Fibroblast of the conjunctiva (primary cell): ENCODE results near the gene PUM2.

ENCODE experiments used
- DNase-seq: peaks from one replicate; pipeline ENCODE4 v3.0.0-alpha.2; 2010; ENCODE audit warnings: low read depth

Gene PUM2

DNA sequence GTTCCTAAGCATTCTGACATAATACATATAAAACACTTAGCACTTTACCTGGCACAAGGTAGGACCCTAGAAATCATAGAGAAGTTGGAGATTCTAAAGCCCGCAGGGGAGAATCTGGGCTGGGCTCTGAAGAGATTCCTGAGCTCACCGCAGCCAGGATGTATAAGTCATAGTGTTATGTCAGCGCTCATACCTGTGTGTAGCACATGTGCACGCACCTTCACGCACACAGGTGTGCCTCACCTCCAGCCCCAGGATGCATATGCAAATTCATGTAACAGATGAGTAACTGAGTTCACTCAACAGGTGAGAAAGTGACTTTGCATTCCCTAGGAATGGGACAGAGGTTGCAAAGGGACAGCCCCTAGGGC is 117.8 kb downstream of the PUM2 start:
- DNase-seq: no peak

DNA sequence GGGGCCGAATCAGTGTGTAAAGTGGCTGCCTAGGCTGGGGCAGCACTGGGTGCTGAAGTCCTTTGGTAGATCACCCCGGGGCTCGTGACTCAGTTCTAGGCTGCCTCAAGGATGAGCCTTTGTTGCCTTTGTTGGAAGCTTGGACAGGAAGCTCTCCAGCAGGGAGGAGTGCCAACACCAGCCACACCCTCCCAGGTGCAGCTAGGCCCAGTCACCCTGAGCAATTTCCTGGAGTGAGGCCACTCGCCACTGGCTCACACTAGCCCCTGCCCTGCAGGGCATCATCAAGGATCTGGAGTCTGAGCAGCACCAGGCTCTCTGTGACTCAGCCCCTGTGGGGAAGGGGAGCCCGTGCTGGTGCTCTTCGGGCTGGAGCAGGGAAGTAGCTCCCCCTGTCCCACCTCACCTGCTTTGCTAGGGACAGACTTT is 119.0 kb downstream of the PUM2 start:
- DNase-seq: no peak

DNA sequence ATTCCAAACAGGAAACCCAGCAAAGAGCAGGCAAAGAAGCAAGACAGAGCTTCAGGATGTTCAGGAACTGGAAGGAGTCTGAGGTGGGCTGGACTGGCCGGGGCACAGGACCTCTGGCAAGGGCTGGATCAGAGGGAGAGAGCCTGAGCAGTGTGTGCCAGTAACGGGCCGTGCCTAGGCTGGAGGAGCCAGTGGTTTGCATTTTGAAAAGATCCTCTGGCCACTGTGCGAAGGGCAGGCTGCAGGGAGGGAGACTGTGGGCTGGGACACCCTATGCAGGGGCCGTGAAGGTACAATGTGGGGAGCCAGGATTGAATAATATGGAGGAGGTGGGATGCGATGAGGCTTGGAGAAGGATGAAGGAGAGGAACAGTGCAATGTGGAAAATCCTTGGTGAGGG is 119.5 kb downstream of the PUM2 start:
- DNase-seq: no peak

DNA sequence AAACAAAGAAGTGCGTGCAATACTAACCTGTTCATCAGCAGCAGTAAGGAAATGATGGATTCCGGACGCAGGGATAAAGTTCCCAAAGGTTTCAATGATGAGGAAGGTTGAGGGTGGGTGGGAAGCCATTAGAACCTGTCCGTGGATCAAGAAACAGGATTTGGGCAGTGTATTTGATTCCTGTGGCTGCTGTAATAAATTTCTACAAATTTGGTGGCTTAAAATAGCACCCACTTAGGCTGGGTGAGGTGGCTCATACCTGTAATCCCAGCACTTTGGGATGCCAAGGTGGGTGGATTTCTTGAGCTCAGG is 120.6 kb downstream of the PUM2 start:
- DNase-seq: no peak

DNA sequence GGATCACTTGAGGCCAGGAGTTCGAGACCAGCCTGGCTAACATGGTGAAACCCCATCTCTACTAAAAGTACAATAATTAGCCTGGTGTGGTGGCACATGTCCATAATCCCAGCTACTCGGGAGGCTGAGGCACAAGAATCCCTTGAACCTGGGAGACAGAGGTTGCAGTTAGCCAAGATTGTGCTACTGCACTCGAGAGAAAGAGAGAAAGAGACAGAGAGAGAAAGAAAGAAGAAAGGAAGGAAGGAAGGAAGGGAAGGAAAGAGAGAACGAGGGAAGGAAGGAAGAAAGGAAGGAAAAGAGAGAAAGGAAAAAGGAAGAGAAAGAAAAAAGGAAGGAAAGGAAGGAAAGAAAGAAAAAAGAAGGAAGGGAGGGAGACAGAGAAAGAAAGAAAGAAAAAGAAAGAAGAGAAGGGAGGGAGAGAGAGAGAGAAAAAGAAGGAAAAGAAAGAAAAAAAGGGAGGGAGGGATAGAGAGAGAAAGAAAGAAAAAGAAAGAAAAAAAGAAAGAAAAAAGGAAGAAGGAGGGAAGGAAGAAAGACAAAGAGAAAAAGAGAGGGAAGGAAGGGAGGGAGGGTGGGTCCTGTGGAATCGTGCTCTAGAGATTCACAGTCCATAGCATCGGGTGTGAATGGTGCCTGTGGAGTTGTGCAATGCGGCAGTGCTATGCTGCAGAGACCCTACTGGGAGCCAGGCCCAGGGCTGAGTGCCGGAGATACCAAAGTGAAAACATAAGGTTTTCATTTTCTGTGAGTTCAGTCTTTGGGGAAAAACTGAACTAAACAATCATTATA is 121.1 kb downstream of the PUM2 start:
- DNase-seq: peak; percentile 76

DNA sequence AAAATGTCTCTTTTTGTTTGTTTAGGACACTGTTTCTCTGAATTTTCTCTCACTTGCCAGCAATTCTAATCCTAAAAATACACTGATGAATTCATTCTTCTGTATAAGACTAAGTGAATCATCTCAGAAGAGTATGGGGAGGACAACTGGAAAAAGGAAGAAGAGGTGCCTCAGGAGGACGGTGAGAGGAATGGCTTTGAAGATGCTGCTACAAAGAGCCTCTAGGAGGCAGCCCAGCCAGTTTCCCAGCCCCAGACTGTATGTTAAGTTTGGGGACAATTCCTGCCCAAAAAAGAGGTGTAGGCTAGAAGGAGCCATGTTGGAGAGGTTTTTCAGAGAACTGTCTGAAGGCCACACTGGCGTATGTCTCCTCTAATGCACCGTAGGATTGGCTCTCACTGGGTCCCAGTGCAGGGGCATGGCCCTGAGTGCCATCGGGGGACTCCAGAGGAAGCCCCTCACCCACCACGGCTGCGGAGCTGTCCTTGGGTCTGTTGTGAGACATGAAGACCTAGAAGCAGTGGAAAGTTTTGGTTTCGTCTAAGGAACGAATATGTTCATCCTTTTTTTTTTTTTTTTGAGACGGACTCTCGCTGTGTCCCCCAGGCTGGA is 122.6 kb downstream of the PUM2 start:
- no peak for DNase-seq

DNA sequence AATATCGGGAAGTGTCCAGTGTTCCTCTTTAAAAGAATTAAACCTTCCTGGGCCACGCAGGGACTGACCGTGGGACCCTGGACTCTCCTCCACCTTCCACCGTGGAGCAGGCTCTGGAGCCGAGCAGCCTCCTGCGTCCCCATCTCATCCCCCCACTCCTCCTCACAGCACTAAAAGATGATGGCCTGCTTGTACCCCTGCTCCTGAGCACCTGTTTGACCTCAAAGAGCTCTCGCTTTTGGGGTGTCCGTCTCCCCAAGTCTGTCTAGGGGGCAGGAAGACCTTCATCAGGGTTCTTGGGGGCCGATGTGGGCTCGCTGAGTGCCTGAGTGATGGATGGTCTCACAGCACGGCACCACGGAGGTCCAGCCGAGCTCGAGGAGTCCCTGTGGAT is 124.5 kb downstream of the PUM2 start:
- no peak for DNase-seq

DNA sequence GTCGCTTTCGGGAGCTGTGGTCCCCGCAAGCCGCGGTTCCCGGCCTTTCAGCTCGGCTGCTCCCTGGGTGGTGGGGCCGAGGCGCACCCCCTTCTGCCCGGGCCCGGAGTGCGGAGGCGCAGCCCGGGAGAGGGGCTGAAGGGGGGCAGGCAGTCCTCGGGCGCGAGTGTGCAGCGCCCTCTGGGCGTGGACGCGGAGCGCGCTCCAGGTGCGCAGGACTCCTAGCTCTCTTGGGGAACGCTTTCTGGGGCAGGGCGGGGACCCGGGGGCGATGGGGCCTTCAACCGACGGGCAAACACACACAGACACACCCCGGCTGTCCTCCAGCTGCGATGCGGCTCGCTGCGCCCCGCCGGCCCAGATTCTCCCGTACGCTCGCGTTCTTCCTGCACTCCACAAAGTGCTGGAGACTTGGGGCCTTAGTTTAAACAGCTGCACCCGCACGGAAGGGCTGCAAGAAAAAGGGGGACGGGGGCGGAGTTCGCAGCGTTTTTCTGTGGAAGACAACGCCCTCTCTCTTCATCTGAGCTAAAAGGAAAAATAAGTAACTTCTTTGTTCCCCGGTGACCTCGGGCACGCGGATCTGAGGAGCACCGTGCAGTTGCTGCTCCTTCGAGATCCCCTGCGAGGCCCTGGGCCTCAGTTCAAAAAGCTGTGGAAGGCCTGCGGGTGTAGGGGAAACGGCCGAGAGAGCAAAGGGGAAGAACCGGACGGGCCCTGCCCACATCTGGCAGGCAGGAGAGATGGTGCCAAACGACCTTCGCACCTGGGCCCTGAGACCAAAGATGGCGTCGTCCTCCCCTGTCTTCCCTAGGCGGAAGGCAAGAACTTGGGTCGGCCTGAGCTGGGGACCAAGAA is 125.1 kb downstream of the PUM2 start:
- no peak for DNase-seq

DNA sequence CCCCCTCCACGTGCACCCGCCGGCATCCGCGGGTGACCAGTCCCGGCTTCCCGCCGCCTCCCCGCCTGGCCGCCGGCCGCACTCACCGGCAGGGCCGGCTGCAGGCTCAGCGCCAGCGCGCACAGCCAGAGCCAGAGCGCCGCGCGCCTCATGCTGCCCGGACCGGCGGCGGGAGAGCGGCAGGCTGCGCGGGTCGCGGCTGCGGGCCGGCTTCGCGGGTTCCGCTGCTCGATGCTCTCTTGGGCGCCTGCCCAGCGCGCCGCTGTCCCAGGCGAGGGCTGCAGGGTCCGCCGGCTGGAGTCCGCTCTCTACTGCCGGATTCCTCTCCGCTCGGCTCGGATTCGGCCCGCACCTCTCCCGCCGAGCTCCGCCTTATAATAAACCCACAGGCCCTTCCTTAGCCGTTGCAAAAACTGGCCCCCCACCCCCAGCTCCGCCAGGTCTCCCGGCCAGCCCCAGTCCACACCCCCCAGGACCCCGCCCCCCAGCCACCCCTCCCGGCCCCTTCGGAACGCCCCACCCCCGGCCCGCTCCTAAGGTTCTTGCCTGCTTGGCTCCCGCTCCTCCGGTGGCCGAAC is 125.8 kb downstream of the PUM2 start, which contains the start of gene SDC1:
Gene SDC1 (minus strand): TSS at position 415 of the 578 bp plus-strand sequence. CDS start 263 bp downstream, at position 152.
- no peak for DNase-seq

DNA sequence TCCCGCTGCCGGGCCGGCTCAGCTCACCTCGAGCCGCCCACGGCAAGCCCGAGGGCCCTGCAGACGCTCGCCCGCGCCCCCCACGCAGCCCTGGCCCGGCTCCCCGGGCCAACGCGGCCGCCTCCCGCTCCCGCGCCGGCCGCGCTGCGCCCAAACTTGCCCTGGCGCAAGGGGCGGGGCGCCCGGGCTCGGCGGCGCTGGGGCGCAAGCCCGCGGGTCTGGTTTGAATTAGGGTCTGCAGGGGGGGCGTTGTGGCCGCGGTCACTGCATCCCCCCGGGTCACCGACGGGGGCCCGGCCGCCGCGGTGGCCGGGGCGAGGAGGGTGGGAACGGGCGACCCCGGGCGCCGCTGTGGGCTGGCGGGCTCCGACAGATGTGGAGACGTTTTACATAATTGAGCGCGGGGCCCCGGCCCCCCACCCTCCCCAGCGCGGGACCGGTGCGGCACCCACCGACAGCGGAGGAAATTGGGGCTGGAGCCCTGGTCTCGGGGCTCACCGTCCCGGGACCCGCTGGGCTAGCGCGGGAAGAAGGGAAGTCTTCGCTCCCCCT is 126.4 kb downstream of the PUM2 start:
- DNase-seq: no peak

DNA sequence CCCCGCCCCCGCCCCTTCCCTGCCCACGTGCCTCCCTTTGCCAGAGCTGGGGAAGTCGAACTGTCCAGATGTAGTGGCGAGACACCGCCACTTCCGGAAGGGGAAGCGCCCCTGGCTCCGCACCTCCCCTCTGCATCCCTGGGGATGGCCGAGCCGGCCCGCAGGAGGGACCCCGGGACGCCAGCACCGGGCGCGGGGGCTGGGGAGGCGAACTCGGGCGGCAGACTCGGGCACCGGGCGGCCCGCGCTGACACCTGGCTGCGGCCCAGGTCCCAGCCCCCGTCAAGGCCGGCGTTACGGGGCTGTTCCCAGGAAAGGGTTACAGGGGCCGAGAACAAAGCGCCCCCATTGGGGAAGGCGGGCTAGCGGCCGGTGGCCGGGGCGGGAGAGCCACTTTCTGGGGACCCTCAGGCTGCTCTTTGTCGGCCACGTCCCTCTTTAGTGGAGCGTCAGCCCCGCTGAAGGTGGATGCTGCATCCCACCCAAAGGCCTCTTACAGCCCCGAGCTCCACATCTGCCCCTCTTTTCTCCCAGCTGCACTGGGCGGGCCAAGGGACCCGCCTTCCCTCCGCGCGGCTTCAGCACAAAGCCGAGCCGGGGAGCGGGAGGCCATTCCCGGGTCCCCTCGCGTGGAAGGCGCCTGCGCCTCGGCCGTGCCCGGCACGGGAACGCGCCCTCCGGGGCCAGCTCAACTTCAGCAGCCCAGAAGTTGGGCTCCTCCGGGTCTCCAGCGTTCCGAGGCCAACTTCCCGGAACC is 127.1 kb downstream of the PUM2 start:
- DNase-seq: no peak

DNA sequence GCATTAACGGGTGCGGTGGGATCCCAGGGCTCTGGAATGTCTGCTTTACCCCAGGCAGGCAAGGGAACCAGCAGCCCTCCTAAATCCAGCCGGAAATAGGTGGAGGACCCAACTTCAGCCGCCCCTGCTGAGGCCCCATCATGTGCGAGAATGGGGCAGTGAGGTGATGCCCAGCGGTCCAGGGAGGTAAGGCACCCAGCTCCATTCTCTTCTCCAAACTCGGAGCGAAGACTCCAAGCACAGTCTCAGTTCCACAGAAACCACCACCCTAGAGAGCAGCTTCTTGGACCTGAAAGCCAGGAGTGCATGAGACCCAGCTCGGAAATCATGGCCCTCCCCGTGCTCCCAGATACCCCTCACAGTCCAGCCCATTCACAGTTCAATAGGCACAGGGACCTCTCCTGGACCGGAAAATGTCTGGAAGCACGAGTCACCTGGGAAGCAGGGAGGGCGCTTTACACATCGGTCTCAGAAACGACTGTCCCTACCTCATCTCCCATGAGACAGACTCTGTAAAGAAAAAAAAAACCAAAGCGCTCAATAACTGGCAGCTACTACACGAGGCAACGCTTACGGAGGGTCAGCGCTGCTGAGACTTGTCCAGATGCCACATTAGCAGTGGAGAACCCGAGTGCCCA is 127.8 kb downstream of the PUM2 start:
- no peak for DNase-seq

DNA sequence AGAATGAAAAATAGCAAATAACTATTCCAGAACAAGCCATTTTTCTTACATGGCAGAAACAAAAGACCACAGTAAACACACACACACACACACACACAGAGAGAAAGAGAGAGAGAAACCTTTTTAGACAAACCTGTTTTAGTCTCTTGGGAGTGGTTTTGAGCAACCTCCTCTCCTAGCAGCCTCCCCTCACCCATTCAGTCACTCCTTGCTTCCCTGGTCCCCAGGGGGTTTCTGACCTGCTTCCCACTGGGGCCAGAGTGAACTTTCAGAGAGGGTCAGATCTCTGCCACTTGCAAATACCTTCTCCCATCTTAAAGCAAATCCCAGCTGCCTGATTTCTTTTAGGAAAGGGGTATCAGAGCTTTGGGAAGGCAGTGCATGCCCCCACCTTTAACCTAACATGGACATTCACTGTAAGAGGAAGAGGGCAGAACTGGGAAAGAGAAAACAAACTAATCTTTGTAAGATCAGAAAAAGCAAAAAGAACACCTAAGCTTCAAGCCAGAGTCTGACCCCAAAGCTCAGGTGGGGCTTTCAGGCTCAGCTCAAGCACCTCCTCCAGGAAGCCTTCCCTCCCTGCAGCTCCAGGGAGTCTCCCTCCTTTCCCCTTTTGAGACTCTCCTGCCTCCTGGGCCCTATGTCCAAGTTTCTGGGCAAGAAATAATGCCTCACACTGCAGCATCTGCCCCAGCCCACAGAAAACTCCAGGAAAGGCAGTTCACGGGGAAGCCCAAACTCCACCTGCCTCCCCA is 128.5 kb downstream of the PUM2 start:
- DNase-seq: no peak

DNA sequence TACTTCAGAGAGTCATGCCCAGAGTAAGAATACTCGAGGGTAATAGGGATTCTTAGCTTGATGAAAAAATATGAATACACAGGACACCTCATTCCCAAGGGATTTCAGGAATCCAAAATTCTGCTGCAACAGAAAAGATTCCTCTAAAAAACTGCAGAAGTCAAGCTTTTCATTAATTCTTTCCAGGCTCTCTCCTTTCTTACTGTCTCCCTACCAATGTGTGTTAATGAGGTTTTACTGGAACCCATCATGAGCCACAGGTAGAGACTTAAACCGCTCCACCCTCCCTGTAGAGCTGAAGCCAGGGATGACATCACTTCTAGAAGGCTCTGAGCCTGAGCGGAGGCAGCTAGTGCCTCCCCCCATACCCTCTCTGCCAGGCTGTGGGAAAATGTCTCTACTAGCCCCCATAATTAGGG is 129.1 kb downstream of the PUM2 start:
- DNase-seq: no peak

DNA sequence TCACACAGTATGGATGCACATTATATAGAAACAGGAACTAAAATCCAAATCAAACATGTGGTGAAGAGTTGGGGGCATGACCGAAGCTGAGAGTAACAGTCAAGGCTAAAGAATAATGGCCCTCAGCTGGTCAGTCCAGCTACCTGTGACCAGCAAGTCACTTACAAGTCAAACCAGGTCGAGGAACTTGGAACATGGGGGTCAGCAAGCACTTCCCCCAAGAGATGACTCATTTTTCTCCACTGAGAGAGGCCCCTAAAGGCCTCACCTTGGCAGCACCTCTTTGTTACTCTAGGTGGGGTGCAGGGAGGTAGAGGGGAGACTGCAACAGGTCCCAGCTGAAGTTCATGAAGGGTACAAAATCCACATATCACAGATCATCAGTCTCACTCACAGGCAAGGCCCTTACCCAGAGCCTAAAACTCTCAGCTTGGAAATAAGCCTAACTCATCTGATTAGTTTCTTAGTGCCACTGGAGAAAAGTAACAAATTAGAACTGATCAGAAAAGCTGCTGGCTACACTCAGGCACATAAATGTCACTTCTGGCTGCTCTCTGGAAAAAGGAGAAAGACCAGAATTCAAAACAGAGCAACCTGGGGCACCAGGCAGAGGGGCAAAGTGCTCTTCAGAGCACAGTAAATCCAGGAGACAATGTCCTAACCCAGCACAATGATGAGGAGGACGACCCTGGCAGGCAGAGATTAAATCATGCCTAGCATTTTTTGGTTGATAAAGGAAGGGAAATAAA is 129.7 kb downstream of the PUM2 start:
- DNase-seq: no peak

DNA sequence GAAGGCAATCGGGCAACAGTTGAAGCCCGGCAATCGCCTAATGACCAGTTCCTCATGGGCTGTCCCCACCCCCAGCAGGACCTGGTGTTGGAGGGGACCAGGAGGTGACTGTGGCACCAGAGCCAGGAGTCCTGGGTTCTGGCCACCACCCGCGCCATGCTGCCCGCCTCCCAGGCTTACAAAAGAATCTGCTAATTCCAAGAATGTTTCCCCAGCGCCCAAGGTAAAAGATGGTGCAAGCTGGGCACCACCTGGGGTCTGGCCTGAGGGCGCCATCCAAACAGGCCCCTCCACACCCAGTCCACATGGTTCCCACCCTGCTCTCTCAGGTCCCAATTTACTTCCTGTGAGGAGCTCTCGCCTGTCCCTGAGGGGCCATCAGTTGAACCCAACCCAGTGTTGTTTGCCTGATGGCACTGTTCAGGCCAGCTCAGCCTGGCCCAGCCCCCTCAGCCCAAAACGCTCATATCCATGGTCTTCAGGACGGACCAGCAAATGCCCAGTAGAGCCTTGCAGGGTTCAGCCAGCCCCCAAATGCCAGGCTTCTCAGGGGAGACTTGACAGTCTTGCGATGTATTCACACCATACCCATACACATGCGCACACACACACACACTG is 130.8 kb downstream of the PUM2 start:
- no peak for DNase-seq

DNA sequence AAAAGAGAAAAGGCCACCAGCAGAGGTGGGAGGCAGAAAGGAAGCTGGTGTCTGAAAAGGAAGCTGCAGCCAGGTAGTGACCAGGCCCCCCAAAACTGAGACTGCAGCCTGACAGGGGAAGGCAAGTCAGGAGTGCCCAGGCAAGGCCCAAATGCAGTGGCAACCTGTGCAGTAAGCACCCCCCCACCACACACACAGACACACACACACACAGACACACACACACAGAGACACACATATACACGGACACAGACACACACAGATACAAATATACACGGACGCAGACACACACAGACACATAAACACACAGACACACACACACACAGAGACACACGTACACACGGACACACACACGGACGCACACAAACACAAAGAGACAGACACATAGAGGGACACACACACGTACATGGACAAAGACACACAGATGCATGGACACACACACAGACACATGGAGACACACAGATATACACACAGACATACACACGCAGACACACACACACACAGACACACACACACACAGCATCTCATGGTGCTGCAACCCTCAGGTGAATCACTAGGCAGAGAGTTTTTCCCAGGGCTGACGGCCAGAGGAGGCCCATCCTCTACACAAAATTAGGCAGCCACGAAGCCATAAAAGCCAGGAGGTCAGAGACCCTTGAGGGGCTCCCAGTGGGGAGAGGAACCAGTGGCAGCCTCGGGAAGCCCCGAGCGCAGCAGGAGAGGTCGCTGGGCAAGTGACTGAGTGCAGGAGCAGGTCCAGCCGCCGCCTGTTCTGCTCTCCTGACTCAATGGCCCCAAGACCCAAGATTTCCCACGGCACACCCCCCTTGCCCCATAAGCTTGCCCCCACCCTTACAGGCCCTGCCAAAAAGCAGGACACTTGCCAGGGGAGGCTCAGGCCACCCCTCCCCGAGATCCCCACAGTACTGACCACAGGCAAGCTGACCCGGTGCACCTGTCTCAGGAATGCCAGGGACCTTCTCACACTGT is 132.0 kb downstream of the PUM2 start:
- DNase-seq: no peak
